Measurements from ENCODE around the gene BEST2.

Gene BEST2

DNA sequence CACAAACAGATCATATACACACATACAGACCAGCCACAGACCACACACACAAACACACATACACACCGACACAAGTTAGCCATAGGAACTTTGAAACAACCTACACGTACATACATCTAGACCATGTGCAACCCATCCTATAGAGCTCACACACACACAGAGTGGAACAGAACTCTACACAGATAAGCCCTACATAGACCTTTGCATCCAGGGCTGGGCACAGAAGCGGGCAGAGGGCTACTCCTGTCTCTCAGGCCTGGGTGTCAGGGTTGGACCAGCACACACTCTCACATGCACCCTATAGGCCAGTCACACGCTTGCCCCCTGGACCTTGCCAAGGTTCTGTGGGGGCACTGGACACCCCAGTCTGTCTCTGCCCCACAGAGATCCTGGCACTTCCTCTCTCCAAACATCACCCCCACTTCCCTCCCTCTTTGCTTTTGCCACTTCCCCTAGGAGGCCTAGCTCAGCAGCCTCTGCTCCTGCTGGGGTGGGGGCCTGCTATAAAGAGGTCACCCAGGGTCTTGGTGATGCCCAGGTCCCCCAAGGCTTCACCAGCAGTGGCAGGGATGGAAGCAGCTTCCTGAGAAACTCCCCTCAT lies 33.9 kb downstream of the BEST2 start:
- no peak for DNase-seq (ENCODE audit: low read depth in 4 of 4, low spot score in 1 of 4)

DNA sequence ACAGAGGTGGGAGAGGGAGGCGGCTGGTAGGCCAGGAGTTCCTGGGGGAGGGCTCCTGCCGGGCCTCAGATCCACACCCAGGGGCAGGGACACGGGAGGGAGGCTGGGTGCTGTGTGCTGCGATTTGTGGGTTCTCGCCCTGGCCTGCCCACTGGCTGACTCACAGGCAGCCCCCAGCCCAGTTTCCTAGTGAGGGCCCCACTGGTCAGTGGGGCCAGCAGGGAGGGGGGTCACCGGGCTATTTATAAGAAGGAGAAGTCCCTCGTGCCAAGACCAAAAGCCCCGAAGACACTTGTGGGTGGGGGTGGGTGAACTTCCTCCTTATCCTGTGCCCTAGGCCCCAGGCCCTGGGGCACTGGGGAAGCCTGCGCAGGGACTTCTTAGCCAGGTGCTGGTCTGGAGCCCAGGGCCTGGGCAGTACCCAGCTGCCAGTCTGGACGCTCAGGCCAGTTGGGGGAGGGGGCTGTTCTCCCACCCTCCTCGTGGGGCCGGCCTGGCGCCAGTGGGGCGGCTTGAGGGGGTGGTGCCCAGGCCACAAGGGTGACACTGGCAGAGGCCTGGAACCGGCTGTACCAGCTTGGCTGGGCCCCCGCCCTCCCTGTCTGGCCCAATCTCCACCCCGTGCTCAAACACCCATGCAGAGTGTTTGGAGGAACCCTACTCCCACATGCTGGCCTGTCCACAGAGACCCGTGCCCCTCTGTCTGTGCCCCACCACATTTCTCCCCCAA lies 34.7 kb downstream of the BEST2 start:
- no peak for DNase-seq (ENCODE audit: low read depth in 4 of 4, low spot score in 1 of 4)

- no peak for DNase-seq (ENCODE audit: low read depth in 4 of 4, low spot score in 1 of 4)
Observed at GRCh38 chr19:12786952-12787351, 35.4 kb downstream of the BEST2 start.

GRCh38 chr19:12787458-12787857 lies 35.9 kb downstream of the BEST2 start:
- DNase-seq (ENCODE audit: low read depth in 4 of 4, low spot score in 1 of 4), result no peak

GRCh38 chr19:12788042-12788681 lies 36.6 kb downstream of the BEST2 start:
- DNase-seq (ENCODE audit: low read depth in 4 of 4, low spot score in 1 of 4), result no peak

DNA sequence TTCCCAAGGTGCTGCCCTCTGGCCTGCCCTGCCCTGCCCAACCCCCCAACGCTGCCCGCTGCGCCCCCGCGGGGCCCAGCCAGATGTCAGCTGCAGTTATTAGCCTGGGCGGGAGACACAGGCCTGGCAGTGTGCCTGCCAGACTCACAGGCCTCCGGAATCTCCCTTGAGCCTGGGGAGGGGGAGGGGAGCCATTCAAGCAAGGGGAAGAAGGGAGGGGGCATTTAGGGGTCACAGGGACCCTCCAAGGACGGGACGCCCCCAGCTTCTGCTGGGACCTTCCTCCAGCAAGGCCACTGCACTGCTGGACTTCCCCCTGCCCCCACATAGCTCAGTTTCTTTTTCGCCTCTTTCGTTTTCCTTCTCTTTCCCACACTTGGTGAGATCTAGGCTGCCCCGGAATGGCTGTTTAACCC lies 37.1 kb downstream of the BEST2 start:
- DNase-seq (ENCODE audit: low read depth in 4 of 4, low spot score in 1 of 4), result no peak

DNA sequence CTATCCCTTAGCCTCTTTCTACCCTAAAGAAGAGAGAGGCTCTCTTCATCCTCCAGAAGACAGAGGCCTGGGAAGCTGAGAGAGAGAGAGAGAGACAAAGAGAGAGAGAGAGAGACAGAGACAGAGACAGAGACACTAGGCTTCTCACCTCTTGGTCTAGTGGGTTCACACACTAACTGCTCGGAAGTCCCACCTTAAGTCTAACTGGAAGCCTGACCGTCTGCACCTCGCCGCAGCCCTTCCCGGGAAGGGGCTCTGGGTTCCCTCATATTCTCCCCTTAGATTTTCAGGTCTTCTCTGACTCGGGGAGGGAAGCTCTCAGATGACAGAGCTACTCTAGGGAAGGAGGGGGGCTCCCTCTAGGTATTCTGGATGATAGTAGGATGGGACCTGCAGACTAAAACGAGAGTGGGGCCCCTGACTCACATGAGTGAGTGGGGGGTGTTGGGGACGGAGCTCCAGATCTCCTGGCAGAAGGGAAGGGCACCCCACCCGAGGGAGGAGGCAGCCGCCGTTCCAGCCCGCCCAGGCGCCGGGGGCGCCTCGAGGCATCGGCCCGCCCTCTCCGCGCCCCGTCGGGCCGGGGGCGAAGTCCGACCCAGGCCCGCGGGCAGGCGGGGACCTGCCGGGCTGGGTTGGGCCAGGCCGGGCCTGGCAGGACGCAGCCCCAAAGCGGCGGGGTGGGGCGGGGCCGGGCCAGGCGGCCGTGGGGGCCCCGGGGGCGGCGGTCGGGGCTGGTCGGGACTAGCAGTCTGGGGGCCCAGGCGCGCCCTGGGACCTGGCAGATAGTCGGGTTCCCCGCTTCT lies 37.7 kb downstream of the BEST2 start:
- DNase-seq (ENCODE audit: low read depth in 4 of 4, low spot score in 1 of 4), result no peak

- DNase-seq (ENCODE audit: low read depth in 4 of 4, low spot score in 1 of 4), result peak in 2 of 4 experiments; percentile 84 to 97
Observed at GRCh38 chr19:12789904-12790619, 38.5 kb downstream of the BEST2 start.

- no peak for DNase-seq (ENCODE audit: low read depth in 4 of 4, low spot score in 1 of 4)
Observed at GRCh38 chr19:12790628-12791344, 39.2 kb downstream of the BEST2 start.

- peak; percentile 91 to 96 (median 94) for DNase-seq (ENCODE audit: low read depth in 4 of 4, low spot score in 1 of 4)
Observed at GRCh38 chr19:12791345-12792050, 39.9 kb downstream of the BEST2 start, which contains the start of gene JUNB. Gene JUNB, plus strand, starts transcription at chr19:12791486. Its CDS starts 286 bp downstream, at chr19:12791772.

- DNase-seq (ENCODE audit: low read depth in 4 of 4, low spot score in 1 of 4), result peak in 1 of 4 experiments; percentile 67
Observed at GRCh38 chr19:12792051-12792852, 40.7 kb downstream of the BEST2 start.

- DNase-seq (ENCODE audit: low read depth in 4 of 4, low spot score in 1 of 4), result no peak
Observed at GRCh38 chr19:12792853-12793289, 41.3 kb downstream of the BEST2 start.

- DNase-seq (ENCODE audit: low read depth in 4 of 4, low spot score in 1 of 4), result peak in 3 of 4 experiments; percentile 83 to 90 (median 89)
Observed at GRCh38 chr19:12793290-12794195, 42.0 kb downstream of the BEST2 start.

GRCh38 chr19:12794196-12794941 lies 42.8 kb downstream of the BEST2 start:
- no peak for DNase-seq (ENCODE audit: low read depth in 4 of 4, low spot score in 1 of 4)

DNA sequence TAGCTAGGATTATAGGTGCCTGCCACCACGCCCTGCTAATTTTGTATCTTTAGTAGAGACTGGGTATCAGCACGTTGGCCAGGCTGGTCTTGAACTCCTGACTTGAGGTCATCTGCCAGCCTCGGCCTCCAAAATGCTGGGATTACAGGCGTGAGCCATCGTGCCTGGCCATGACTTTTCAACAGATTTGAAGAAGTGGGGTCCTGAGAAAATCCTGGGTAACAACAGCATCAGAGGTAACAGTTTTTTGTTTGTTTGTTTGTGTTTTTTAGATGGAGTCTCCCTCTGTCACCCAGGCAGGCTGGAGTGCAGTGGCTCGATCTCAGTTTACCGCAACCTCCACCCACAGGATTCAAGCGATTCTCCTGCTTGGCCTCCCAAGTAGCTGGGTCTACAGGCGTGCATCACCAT lies 43.4 kb downstream of the BEST2 start:
- no peak for DNase-seq (ENCODE audit: low read depth in 4 of 4, low spot score in 1 of 4)

DNA sequence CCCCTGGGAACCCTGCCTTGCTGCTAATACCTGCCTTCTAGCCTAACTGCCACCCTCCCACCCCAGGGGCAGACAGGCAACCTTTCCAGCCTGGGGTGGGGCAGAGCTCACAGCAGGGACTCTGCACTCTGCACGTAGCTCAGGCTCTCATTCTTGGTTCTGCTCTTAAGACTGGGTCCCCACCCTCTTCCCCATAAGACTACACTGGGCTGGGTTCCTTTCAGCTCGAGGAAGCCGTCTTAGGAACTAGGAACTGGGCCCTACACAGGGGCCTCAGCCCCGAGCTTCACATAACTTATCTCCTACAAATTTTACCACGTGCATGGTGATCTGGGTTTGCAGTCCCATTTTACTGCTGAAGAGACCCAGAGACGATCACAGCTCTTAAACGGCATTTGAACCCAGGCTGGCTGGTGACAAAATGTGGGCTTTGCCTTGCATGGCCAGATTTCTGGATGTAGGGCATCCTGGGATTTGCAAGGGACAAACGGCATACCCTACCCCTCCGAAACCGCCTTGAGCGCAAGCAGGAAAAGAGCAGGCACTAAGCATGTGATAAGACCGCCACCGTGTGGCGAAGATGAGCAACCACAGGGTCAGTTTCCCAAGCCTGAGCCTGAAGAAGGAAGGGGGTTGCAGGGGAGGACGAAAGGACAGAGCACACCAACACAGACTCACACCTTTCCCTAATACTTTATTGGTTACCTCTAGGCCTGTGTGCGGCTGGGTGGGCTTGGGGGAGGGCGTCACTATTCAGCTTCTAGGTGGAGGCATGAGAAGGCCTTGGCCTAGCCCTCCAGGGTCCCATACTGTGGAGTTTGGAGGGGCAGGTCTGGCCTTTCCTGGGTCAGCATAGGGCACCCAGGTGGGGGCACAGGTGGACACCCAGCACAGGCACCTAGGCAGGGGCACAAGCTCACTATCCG lies 44.8 kb downstream of the BEST2 start:
- peak in 1 of 4 experiments; percentile 65 for DNase-seq (ENCODE audit: low read depth in 4 of 4, low spot score in 1 of 4)

Measured in stimulated activated CD4-positive, alpha-beta T cell treated with anti-CD3 and anti-CD28 coated beads, Interleukin-1b, Interleukin-23, amount 100 ng/mL, for 24 hours (primary cell).